ENCODE results near the gene TPPP2.

TPPP2 gene

DNA sequence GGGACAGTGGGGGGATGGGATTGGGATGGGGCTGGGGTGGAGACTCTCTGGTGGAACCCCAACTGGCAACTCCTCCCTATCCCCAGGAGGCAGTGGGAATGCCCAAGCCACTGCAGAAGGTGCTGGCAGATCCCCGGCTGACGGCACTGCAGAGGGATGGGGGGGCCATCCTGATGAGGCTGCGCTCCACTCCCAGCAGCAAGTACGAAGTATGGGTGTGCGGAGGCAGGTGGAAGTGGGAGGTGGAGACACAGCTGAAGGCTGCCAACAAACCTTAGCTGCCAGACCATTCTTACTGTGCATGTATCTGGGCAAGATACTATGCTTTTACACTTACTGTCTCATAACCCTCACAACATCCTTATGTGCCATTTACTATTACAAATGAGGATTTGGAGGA, 48.3 kb downstream of the TPPP2 start:
- Histone ChIP-seq H3K27ac (ENCODE audit: low read length) (no peak overlapping the region), H3K4me3 (ENCODE audit: low read length) (no peak overlapping the region), H3K36me3 (ENCODE audit: control insufficient read depth, insufficient read depth, low read length) (peaks cover 46% of the 10 kb centered on the region), H3K27me3 (ENCODE audit: control insufficient read depth, insufficient read depth, low read length) (no peaks in the 10 kb centered on the region), H3K4me1 (ENCODE audit: control insufficient read depth, insufficient read depth, low read length) (no peaks in the 10 kb centered on the region), H3K9me3 (ENCODE audit: control insufficient read depth, insufficient read depth, low read length) (no peaks in the 10 kb centered on the region)
- no peak for DNase-seq (ENCODE audit: low read depth, low spot score)
- no CpG with 5 or more reads among the region's 5 CpGs for WGBS (ENCODE audit: insufficient coverage, insufficient read length)

DNA sequence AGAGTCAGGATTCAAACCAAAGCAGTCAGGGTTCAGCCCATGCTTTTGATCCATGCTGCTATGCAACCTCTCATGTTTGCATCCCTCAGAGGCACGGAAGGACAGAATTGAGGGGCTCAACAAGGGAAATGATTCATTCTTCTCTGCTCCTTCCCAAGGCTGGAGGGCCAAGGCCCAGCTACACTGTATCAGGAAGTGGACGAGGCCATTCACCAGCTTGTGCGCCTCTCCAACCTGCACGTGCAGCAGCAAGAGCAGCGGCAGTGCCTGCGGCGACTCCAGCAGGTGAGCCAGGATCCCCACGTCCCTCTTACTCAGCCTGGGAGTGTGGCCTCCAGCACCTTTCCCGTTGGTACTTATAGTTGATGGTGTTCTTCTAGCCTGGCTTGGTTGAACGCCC, 48.7 kb downstream of the TPPP2 start:
- WGBS (ENCODE audit: insufficient coverage, insufficient read length) = no CpG with 5 or more reads among the region's 10 CpGs
- Histone ChIP-seq H3K27me3 (ENCODE audit: control insufficient read depth, insufficient read depth, low read length) (no peaks in the 10 kb centered on the region), H3K9me3 (ENCODE audit: control insufficient read depth, insufficient read depth, low read length) (no peaks in the 10 kb centered on the region), H3K36me3 (ENCODE audit: control insufficient read depth, insufficient read depth, low read length) (peaks cover 46% of the 10 kb centered on the region), H3K27ac (ENCODE audit: low read length) (no peak overlapping the region), H3K4me3 (ENCODE audit: low read length) (no peak overlapping the region), H3K4me1 (ENCODE audit: control insufficient read depth, insufficient read depth, low read length) (no peaks in the 10 kb centered on the region)
- no peak for DNase-seq (ENCODE audit: low read depth, low spot score)

DNA sequence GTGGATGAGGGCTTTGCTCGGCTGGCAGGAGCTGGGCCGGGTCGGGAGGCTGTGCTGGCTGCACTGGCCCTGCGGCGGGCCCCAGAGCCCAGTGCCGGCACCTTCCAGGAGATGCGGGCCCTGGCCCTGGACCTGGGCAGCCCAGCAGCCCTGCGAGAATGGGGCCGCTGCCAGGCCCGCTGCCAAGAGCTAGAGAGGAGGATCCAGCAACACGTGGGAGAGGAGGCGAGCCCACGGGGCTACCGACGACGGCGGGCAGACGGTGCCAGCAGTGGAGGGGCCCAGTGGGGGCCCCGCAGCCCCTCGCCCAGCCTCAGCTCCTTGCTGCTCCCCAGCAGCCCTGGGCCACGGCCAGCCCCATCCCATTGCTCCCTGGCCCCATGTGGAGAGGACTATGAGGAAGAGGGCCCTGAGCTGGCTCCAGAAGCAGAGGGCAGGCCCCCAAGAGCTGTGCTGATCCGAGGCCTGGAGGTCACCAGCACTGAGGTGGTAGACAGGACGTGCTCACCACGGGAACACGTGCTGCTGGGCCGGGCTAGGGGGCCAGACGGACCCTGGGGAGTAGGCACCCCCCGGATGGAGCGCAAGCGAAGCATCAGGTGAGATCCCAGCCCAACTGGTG, 51.6 kb downstream of the TPPP2 start:
- DNase-seq (ENCODE audit: low read depth, low spot score) = no peak
- H3K4me1 ChIP-seq (ENCODE audit: control insufficient read depth, insufficient read depth, low read length) = no peaks in the 10 kb centered on the region
- no peak overlapping the region for H3K4me3 ChIP-seq (ENCODE audit: low read length)
- no peak overlapping the region for H3K27ac ChIP-seq (ENCODE audit: low read length)
- H3K27me3 ChIP-seq (ENCODE audit: control insufficient read depth, insufficient read depth, low read length) = no peaks in the 10 kb centered on the region
- no CpG with 5 or more reads among the region's 30 CpGs for WGBS (ENCODE audit: insufficient coverage, insufficient read length)
- H3K36me3 ChIP-seq (ENCODE audit: control insufficient read depth, insufficient read depth, low read length) = peaks cover 39% of the 10 kb centered on the region
- no peaks in the 10 kb centered on the region for H3K9me3 ChIP-seq (ENCODE audit: control insufficient read depth, insufficient read depth, low read length)
